HG03095 (cell line): ENCODE measurements around the gene STAP2.
A peak's percentile ranks its signal among the peaks of the same experiment; 100 is the strongest.

Source experiments
- ATAC-seq: cut with Tn5 transposase; IDR thresholded peaks from one replicate; pipeline ENCODE4 v1.9.1; 2021; ENCODE audit warnings: moderate library complexity; ENCODE audit not compliant: unreplicated experiment

STAP2 gene

GRCh38 chr19:4370418-4371041 lies 31.9 kb upstream of the STAP2 start:
- no peak for ATAC-seq

- ATAC-seq: no peak
Measured at GRCh38 chr19:4369888-4370260, 31.2 kb upstream of the STAP2 start.

GRCh38 chr19:4369109-4369887 lies 30.7 kb upstream of the STAP2 start:
- ATAC-seq: peak; percentile 50

GRCh38 chr19:4368128-4368820 lies 29.6 kb upstream of the STAP2 start:
- ATAC-seq: no peak

GRCh38 chr19:4367781-4368127 lies 29.1 kb upstream of the STAP2 start:
- ATAC-seq: no peak

- ATAC-seq: no peak
Measured at GRCh38 chr19:4367336-4367723, 28.7 kb upstream of the STAP2 start.

GRCh38 chr19:4366666-4367335 lies 28.2 kb upstream of the STAP2 start:
- no peak for ATAC-seq

- no peak for ATAC-seq
Measured at GRCh38 chr19:4365791-4366665, 27.4 kb upstream of the STAP2 start.

- ATAC-seq: no peak
Measured at GRCh38 chr19:4365341-4365740, 26.7 kb upstream of the STAP2 start.

GRCh38 chr19:4363571-4364304 lies 25.1 kb upstream of the STAP2 start:
- ATAC-seq: no peak

- no peak for ATAC-seq
Measured at GRCh38 chr19:4362831-4363545, 24.4 kb upstream of the STAP2 start.

GRCh38 chr19:4362101-4362828 lies 23.6 kb upstream of the STAP2 start:
- ATAC-seq: no peak

- no peak for ATAC-seq
Measured at GRCh38 chr19:4361152-4362046, 22.8 kb upstream of the STAP2 start.

- no peak for ATAC-seq
Measured at GRCh38 chr19:4360641-4361151, 22.1 kb upstream of the STAP2 start.

GRCh38 chr19:4360081-4360569 lies 21.5 kb upstream of the STAP2 start:
- no peak for ATAC-seq

- no peak for ATAC-seq
Measured at GRCh38 chr19:4359627-4360000, 21.0 kb upstream of the STAP2 start.
